ENCODE measurements around the gene PKN3.

PKN3 gene

GRCh38 chr9:128702949-128703615, 779 bp downstream of the PKN3 start:
- TF ChIP-seq MYC (IDR thresholded peaks at IDR 0.05; ENCODE audit: low read depth, low read length) (no peak), CTCF (IDR thresholded peaks at IDR 0.05; ENCODE audit: low read depth, low read length) (no peak), MAX (IDR thresholded peaks at IDR 0.05; ENCODE audit: low read depth, low read length) (no peak), POLR2A (IDR thresholded peaks at IDR 0.05; ENCODE audit: extremely low read depth, insufficient read length) (no peak)

GRCh38 chr9:128703616-128704355, 1.5 kb downstream of the PKN3 start:
- no peak for DNase-seq (ENCODE audit: low read depth)
- no peak overlapping the region for H3K4me3 ChIP-seq (ENCODE audit: low read depth, low read length)
- TF ChIP-seq POLR2A (IDR thresholded peaks at IDR 0.05; ENCODE audit: extremely low read depth, insufficient read length) (no peak), MYC (IDR thresholded peaks at IDR 0.05; ENCODE audit: low read depth, low read length) (no peak), MAX (IDR thresholded peaks at IDR 0.05; ENCODE audit: low read depth, low read length) (no peak), CTCF (IDR thresholded peaks at IDR 0.05; ENCODE audit: low read depth, low read length) (no peak)

More at GRCh38 chr9:128702949-128703615, 779 bp downstream of the PKN3 start:
- H3K4me3 ChIP-seq (ENCODE audit: low read depth, low read length) = peak overlapping the region; percentile 32
- DNase-seq (ENCODE audit: low read depth) = no peak

- H3K4me3 ChIP-seq (ENCODE audit: low read depth, low read length) = no peak overlapping the region
- DNase-seq (ENCODE audit: low read depth) = no peak
- TF ChIP-seq MYC (IDR thresholded peaks at IDR 0.05; ENCODE audit: low read depth, low read length) = no peak
- TF ChIP-seq POLR2A (IDR thresholded peaks at IDR 0.05; ENCODE audit: extremely low read depth, insufficient read length) = no peak
- no peak for TF ChIP-seq CTCF (IDR thresholded peaks at IDR 0.05; ENCODE audit: low read depth, low read length)
- no peak for TF ChIP-seq MAX (IDR thresholded peaks at IDR 0.05; ENCODE audit: low read depth, low read length)
Observed at GRCh38 chr9:128704356-128704670, 2.0 kb downstream of the PKN3 start.

GRCh38 chr9:128705051-128705965, 3.0 kb downstream of the PKN3 start:
- TF ChIP-seq CTCF (IDR thresholded peaks at IDR 0.05; ENCODE audit: low read depth, low read length) (no peak), POLR2A (IDR thresholded peaks at IDR 0.05; ENCODE audit: extremely low read depth, insufficient read length) (no peak), MYC (IDR thresholded peaks at IDR 0.05; ENCODE audit: low read depth, low read length) (no peak), MAX (IDR thresholded peaks at IDR 0.05; ENCODE audit: low read depth, low read length) (no peak)
- no peak overlapping the region for H3K4me3 ChIP-seq (ENCODE audit: low read depth, low read length)

GRCh38 chr9:128706045-128706444, 3.7 kb downstream of the PKN3 start:
- no peak overlapping the region for H3K4me3 ChIP-seq (ENCODE audit: low read depth, low read length)
- DNase-seq (ENCODE audit: low read depth) = no peak
- TF ChIP-seq MYC (IDR thresholded peaks at IDR 0.05; ENCODE audit: low read depth, low read length) (no peak), POLR2A (IDR thresholded peaks at IDR 0.05; ENCODE audit: extremely low read depth, insufficient read length) (no peak)

More at GRCh38 chr9:128705051-128705965, 3.0 kb downstream of the PKN3 start:
- no peak for DNase-seq (ENCODE audit: low read depth)

Measured in NB4 (cell line).